K562 (cell line): ENCODE results near the gene GLI3. TPM values are rescaled to one million over a fixed set of nuclear protein-coding genes. Genes with fewer than 3 reads are reported as not detected.

Experiments
- ATAC-seq: fragments of 200-7000 bp; cut with Tn5 transposase; 3 replicates; pipeline ENCODE4 v1.9.1; 2020; ENCODE audit warnings: moderate library complexity
- BruUV-seq: library from RNA; stranded (reverse); fragments of 400-500 nt; replicated peaks from 2 replicates; lab custom pipeline; 2021; lab: Mats Ljungman, UMichigan
- CTCF ChIA-PET: fragments of 300-600 bp; formaldehyde crosslinking; extraction: SDS; loops from one replicate; lab custom pipeline; 2021; ENCODE audit warnings: low intra/inter-chr PET ratio; lab: Yijun Ruan, JAX
- POLR2A ChIA-PET: fragments of 300-600, 350-650 bp; sonication (Branson Sonifier 250); formaldehyde crosslinking; extraction: SDS; loops from one replicate; lab custom pipeline; 2021; ENCODE audit warnings: antibody characterized with exemption, inconsistent platforms; lab: Yijun Ruan, JAX
- DNase-seq, 4 experiments: peaks; one replicate each; pipeline versions ENCODE4 v3.0.0 to v3.0.0-alpha.2; 2011 to 2018; ENCODE audit warnings: low spot score in 3 of 4, mixed read lengths in 3 of 4; ENCODE audit errors: extremely low read depth in 1 of 4
- FAIRE-seq: peaks from 2 replicates; lab custom pipeline; 2011; peaks lifted over from hg19 to GRCh38; lab: Jason Lieb, UNC
- H2AFZ ChIP-seq: 2 replicates; pipeline ENCODE4 v1.6.0; 2011; ENCODE audit warnings: low read depth, low read length, control low read depth, inconsistent platforms
- H3K27ac ChIP-seq: fragments of 200-600 bp; 3 replicates; pipeline ENCODE4 v1.8.0; 2011; ENCODE audit warnings: low read depth, mild to moderate bottlenecking, control low read depth, inconsistent platforms, low read length, moderate library complexity, mixed read lengths; ENCODE audit errors: extremely low read depth
- H3K27me3 ChIP-seq, 2 experiments: fragments of 300-600 bp in 1 of 2; 2 replicates in 1 of 2; 3 replicates in 1 of 2; pipeline versions ENCODE4 v1.6.0 to v1.8.0; 2011; ENCODE audit warnings: inconsistent platforms in 2 of 2, low read length in 2 of 2, mild to moderate bottlenecking in 1 of 2, mixed read lengths in 1 of 2, moderate library complexity in 1 of 2; ENCODE audit not compliant: control insufficient read depth in 2 of 2, insufficient read depth in 2 of 2
- H3K36me3 ChIP-seq: fragments of 300-600 bp; 3 replicates; pipeline ENCODE4 v1.8.0; 2011; ENCODE audit warnings: mild to moderate bottlenecking, low read length, inconsistent platforms; ENCODE audit not compliant: control insufficient read depth, insufficient read depth
- H3K4me1 ChIP-seq, 2 experiments: fragments of 200-600 bp in 1 of 2; replicated peaks in 1 of 2; 2 replicates in 1 of 2; 3 replicates in 1 of 2; pipeline versions ENCODE4 v1.5.1 to v1.8.0; 2011; ENCODE audit warnings: inconsistent platforms in 2 of 2, low read length in 2 of 2, mild to moderate bottlenecking in 1 of 2, mixed read lengths in 1 of 2, moderate library complexity in 1 of 2; ENCODE audit not compliant: control insufficient read depth in 2 of 2, insufficient read depth in 2 of 2
- H3K4me2 ChIP-seq: 2 replicates; pipeline ENCODE4 v1.6.1; 2011; ENCODE audit warnings: low read length, control low read depth, inconsistent platforms, mixed read lengths; ENCODE audit not compliant: insufficient read depth
- H3K4me3 ChIP-seq: fragments of 200-600 bp; sonication (generic), shearing (Covaris generic); 2 replicates; pipeline ENCODE4 v1.5.1; 2016; ENCODE audit warnings: control low read depth, inconsistent platforms
- H3K79me2 ChIP-seq: fragments of 200-600 bp; 3 replicates; pipeline ENCODE4 v1.8.0; 2011; ENCODE audit warnings: low read length, inconsistent platforms; ENCODE audit not compliant: control insufficient read depth, insufficient read depth
- H3K9ac ChIP-seq, 2 experiments: 2 replicates each; pipeline versions ENCODE4 v1.6.0 to v1.6.1; 2011; ENCODE audit warnings: low read depth in 2 of 2, low read length in 2 of 2, control low read depth in 1 of 2, inconsistent platforms in 1 of 2, mild to moderate bottlenecking in 1 of 2, mixed read lengths in 1 of 2; ENCODE audit not compliant: insufficient read depth in 1 of 2
- H3K9me1 ChIP-seq: one replicate; pipeline ENCODE4 v1.6.0; 2011; ENCODE audit warnings: inconsistent platforms, mild to moderate bottlenecking, low read length, moderate library complexity; ENCODE audit not compliant: control insufficient read depth, insufficient read depth
- H3K9me3 ChIP-seq: replicated peaks from 2 replicates; pipeline ENCODE4 v1.5.1; 2011; ENCODE audit warnings: low read depth, low read length, inconsistent platforms; ENCODE audit not compliant: control insufficient read depth, insufficient read depth
- H4K20me1 ChIP-seq: replicated peaks from 2 replicates; pipeline ENCODE4 v1.6.1; 2011; ENCODE audit warnings: low read length, inconsistent platforms, mixed read lengths; ENCODE audit not compliant: control insufficient read depth, insufficient read depth
- ATF1 ChIP-seq, 2 experiments: fragments of 450-650 bp in 1 of 2; IDR thresholded peaks; 2 replicates each; pipeline ENCODE4 v1.6.1; 2016; ENCODE audit warnings: missing compliant biosample characterization in 1 of 2, missing genetic modification characterization in 1 of 2
- BDP1 ChIP-seq: IDR thresholded peaks from 3 replicates; pipeline ENCODE4 v1.6.1; 2011; ENCODE audit not compliant: insufficient read length, insufficient read depth
- EWSR1 ChIP-seq: fragments of 450-650 bp; IDR thresholded peaks from 2 replicates; pipeline ENCODE4 v1.6.1; 2018; ENCODE audit warnings: borderline replicate concordance, mild to moderate bottlenecking, low read depth, moderate library complexity; ENCODE audit not compliant: partially characterized antibody
- HDAC8 ChIP-seq: fragments of 450-650 bp; IDR thresholded peaks from 2 replicates; pipeline ENCODE4 v1.6.1; 2016; ENCODE audit warnings: mild to moderate bottlenecking, missing genetic modification characterization, moderate library complexity, missing compliant biosample characterization
- NFE2L1 ChIP-seq: fragments of 450-650 bp; IDR thresholded peaks from 2 replicates; pipeline ENCODE4 v1.6.1; 2016; ENCODE audit warnings: missing genetic modification characterization, low read depth, mild to moderate bottlenecking, missing compliant biosample characterization, moderate library complexity, borderline replicate concordance
- PHF21A ChIP-seq: fragments of 450-650 bp; IDR thresholded peaks from 2 replicates; pipeline ENCODE4 v1.6.1; 2017; ENCODE audit warnings: low read depth, borderline replicate concordance
- STAT5A ChIP-seq: IDR thresholded peaks from 2 replicates; pipeline ENCODE4 v1.6.1; 2012; ENCODE audit warnings: low read length, inconsistent platforms, borderline replicate concordance
- TEAD4 ChIP-seq, 2 experiments: sonication (generic) in 1 of 2; formaldehyde crosslinking in 1 of 2; IDR thresholded peaks; 2 replicates each; pipeline versions ENCODE4 v1.6.1 to v1.8.0; 2012 to 2022; ENCODE audit warnings: borderline replicate concordance in 1 of 2, inconsistent platforms in 1 of 2, low read length in 1 of 2, mild to moderate bottlenecking in 1 of 2, missing genetic modification reagents in 1 of 2
- WHSC1 ChIP-seq: IDR thresholded peaks from one replicate; pipeline ENCODE4 v1.6.1; 2012; ENCODE audit warnings: low read length, control low read depth, inconsistent platforms
- ZFP36 ChIP-seq: fragments of 150-350 bp; IDR thresholded peaks from 2 replicates; pipeline ENCODE4 v1.6.1; 2018; ENCODE audit warnings: low read length, low read depth; ENCODE audit not compliant: partially characterized antibody
- ZFX ChIP-seq: sonication (generic); formaldehyde crosslinking; IDR thresholded peaks from 2 replicates; pipeline ENCODE4 v1.8.0; 2022; ENCODE audit warnings: mild to moderate bottlenecking, missing genetic modification reagents, moderate library complexity
- ZNF197 ChIP-seq: fragments of 200-800 bp; sonication (Bioruptor generic); IDR thresholded peaks from 2 replicates; pipeline ENCODE4 v1.6.1; 2016; ENCODE audit warnings: low read depth, missing genetic modification characterization, missing compliant biosample characterization
- ZNF830 ChIP-seq: fragments of 250-450 bp; sonication (Bioruptor Pico); IDR thresholded peaks from 2 replicates; pipeline ENCODE4 v1.5.0; 2021; ENCODE audit warnings: mild to moderate bottlenecking
- whole genome bisulfite sequencing: fragments of 100-300 bp; shearing (Covaris generic); methylation state at CpG from one replicate; pipeline ENCODE4 v1.1.6; 2016; ENCODE audit warnings: low coverage, mixed read lengths; ENCODE audit not compliant: insufficient coverage; ENCODE audit errors: missing lambda C conversion rate; 5-methylcytosine and 5-hydroxymethylcytosine counted together
- in situ Hi-C: fragments of 300-500 bp; cut with MboI; formaldehyde crosslinking; loops from 4 replicates; pipeline ENCODE4 v1.15.0; 2018; ENCODE audit warnings: inconsistent platforms, mixed read lengths
- intact Hi-C: fragments of 100-400 bp; cut with micrococcal nuclease; formaldehyde crosslinking; loops from 2 replicates; pipeline ENCODE4 v1.14.2; 2022
- polyA plus RNA-seq, 8 experiments: library from polyadenylated mRNA; depleted of rRNA in 4 of 8; stranded (reverse) in 5 of 8; unstranded in 3 of 8; fragments of >200 nt; fragmentation: Nextera tagmentation in 2 of 8; fragmentation: Illumina TruSeq in 1 of 8; extraction: Ambion mirVana in 2 of 8; extraction: Trizol in 1 of 8; gene quantifications; 2 replicates each; pipeline versions ENCODE4 v1.2.1 to v1.2.3, GENCODE V29; 2011 to 2014; ENCODE audit warnings: inconsistent platforms in 1 of 8, missing spikeins in 1 of 8
- total RNA-seq, 7 experiments: library from RNA; depleted of rRNA in 6 of 7; stranded (reverse); fragments of >200 nt in 6 of 7; fragmentation: Illumina TruSeq in 2 of 7; extraction: Trizol in 2 of 7; gene quantifications; 2 replicates each; pipeline versions ENCODE4 v1.2.1 to v1.2.3, GENCODE V29; 2011 to 2021; ENCODE audit warnings: low replicate concordance in 1 of 7

Gene GLI3
- total and polyA plus RNA-seq, 9 of the 15 experiments (the other 6 are each of a cell fraction or from before 2014, with no cell fraction given), result 0.01 to 0.18 (median 0.07) TPM; not detected in 6

- no peaks in the 10 kb centered on the region for H3K9me3 ChIP-seq
- in situ Hi-C loops, result no loop called here
- no peak overlapping the region for H3K27ac ChIP-seq
- DNase-seq, result no peak
- no peaks in the 10 kb centered on the region for H4K20me1 ChIP-seq
- CTCF ChIA-PET, result no interaction called here
- no peak for TF ChIP-seq TEAD4 (IDR thresholded peaks at IDR 0.05; ENCODE audit: low read length)
- no peak for TF ChIP-seq TEAD4 (CRISPR knock-in tag; IDR thresholded peaks at IDR 0.05; ENCODE audit: borderline replicate concordance)
- no peak for TF ChIP-seq HDAC8 (tag)
- no peak for TF ChIP-seq EWSR1
- FAIRE-seq, result no peak
- no peak overlapping the region for H3K9ac ChIP-seq
- no peaks in the 10 kb centered on the region for H3K9me1 ChIP-seq
- no peak overlapping the region for H3K4me3 ChIP-seq
- intact Hi-C loops, result no loop called here
- POLR2A ChIA-PET, result no interaction called here
- peaks cover 0 to 15% of the 10 kb centered on the region in 2 experiments; a peak in 3 of 5 replicates for H3K27me3 ChIP-seq
- no peak overlapping the region for H2AFZ ChIP-seq
- BruUV-seq, result no TSS peak
- H3K79me2 ChIP-seq, result no peaks in the 10 kb centered on the region
- WGBS, result under 1% methylated on average over 8 of the region's 9 CpGs
- no peak for ATAC-seq
- H3K4me1 ChIP-seq, result no peaks in the 10 kb centered on the region
- H3K4me2 ChIP-seq, result no peak overlapping the region
- H3K36me3 ChIP-seq, result no peaks in the 10 kb centered on the region
Measured at GRCh38 chr7:42077271-42078135, 159.5 kb downstream of the GLI3 start.

- no TSS peak for BruUV-seq
- no peak overlapping the region for H3K4me3 ChIP-seq
- no peaks in the 10 kb centered on the region for H3K9me1 ChIP-seq
- H3K9ac ChIP-seq, result no peak overlapping the region
- no peak for ATAC-seq
- DNase-seq, result no peak
- no peak for FAIRE-seq
- H3K27me3 ChIP-seq, result peaks cover 0 to 15% of the 10 kb centered on the region in 2 experiments; a peak in 3 of 5 replicates
- H3K79me2 ChIP-seq, result no peaks in the 10 kb centered on the region
- ChIA-PET POLR2A (no interaction called here), CTCF (no interaction called here)
- no peak overlapping the region for H3K4me2 ChIP-seq
- in situ Hi-C loops, result no loop called here
- H4K20me1 ChIP-seq, result no peaks in the 10 kb centered on the region
- H3K4me1 ChIP-seq, result no peaks in the 10 kb centered on the region
- H3K27ac ChIP-seq, result no peak overlapping the region
- intact Hi-C loops, result no loop called here
- WGBS, result 0% methylated on average over 2 of the region's 2 CpGs
- H2AFZ ChIP-seq, result no peak overlapping the region
- no peaks in the 10 kb centered on the region for H3K36me3 ChIP-seq
- no peaks in the 10 kb centered on the region for H3K9me3 ChIP-seq
- TF ChIP-seq WHSC1, result no peak
- TF ChIP-seq ZNF830, result no peak
- no peak for TF ChIP-seq NFE2L1 (tag)
- no peak for TF ChIP-seq ZFX
- no peak for TF ChIP-seq ZNF197
- no peak for TF ChIP-seq BDP1
- TF ChIP-seq ATF1 (CRISPR knock-in tag; IDR thresholded peaks at IDR 0.05), result no peak
- TF ChIP-seq ATF1 (tag; IDR thresholded peaks at IDR 0.05), result no peak
- no peak for TF ChIP-seq ZFP36
- TF ChIP-seq PHF21A, result no peak
- no peak for TF ChIP-seq STAT5A
Measured at GRCh38 chr7:42076870-42077269, 160.1 kb downstream of the GLI3 start.
